NB4 (cell line): ENCODE results near the gene GRM7.

Experiments
- DNase-seq: peaks from one replicate; pipeline ENCODE4 v3.0.0; 2010; ENCODE audit warnings: low read depth
- H3K4me3 ChIP-seq: one replicate; pipeline ENCODE4 v1.5.1; 2011; ENCODE audit warnings: mild to moderate bottlenecking, low read depth, low read length, moderate library complexity
- MYC ChIP-seq: IDR thresholded peaks from 2 replicates; pipeline ENCODE4 v1.6.1; 2011; ENCODE audit warnings: low read depth, low read length
- POLR2A ChIP-seq: IDR thresholded peaks from 2 replicates; pipeline ENCODE4 v1.6.1; 2011; ENCODE audit warnings: mild to moderate bottlenecking; ENCODE audit not compliant: insufficient read length; ENCODE audit errors: extremely low read depth
- TF ChIP-seq, protein P1 (sequence below): IDR thresholded peaks from one replicate; pipeline ENCODE4 v1.5.1; 2012; ENCODE audit warnings: low read depth, low read length
- TF ChIP-seq, protein P2 (sequence below): IDR thresholded peaks from 2 replicates; pipeline ENCODE4 v1.6.1; 2011; ENCODE audit warnings: low read depth, low read length

Gene GRM7

DNA sequence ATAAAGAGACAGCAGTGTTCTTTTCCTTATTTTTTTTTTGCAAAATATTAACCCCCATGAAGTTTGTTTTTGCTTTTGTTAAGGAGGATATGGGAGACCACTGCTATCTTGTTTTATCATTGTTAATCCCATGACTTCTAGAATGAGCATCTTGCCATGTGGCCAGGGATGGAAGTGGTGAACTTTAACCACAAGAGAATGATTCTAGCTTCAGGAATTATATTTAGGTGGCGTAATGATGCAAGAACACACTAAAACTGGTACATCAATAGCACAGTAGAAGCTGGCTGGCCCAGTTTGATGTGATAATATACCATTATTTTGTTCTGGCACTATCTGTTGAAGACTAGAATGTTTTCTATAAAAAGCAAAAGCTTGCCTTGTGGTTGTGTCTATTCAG lies 720.9 kb downstream of the GRM7 start:
- TF ChIP-seq MYC = no peak
- TF ChIP-seq, protein P1, sequence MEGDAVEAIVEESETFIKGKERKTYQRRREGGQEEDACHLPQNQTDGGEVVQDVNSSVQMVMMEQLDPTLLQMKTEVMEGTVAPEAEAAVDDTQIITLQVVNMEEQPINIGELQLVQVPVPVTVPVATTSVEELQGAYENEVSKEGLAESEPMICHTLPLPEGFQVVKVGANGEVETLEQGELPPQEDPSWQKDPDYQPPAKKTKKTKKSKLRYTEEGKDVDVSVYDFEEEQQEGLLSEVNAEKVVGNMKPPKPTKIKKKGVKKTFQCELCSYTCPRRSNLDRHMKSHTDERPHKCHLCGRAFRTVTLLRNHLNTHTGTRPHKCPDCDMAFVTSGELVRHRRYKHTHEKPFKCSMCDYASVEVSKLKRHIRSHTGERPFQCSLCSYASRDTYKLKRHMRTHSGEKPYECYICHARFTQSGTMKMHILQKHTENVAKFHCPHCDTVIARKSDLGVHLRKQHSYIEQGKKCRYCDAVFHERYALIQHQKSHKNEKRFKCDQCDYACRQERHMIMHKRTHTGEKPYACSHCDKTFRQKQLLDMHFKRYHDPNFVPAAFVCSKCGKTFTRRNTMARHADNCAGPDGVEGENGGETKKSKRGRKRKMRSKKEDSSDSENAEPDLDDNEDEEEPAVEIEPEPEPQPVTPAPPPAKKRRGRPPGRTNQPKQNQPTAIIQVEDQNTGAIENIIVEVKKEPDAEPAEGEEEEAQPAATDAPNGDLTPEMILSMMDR = no peak
- TF ChIP-seq, protein P2, sequence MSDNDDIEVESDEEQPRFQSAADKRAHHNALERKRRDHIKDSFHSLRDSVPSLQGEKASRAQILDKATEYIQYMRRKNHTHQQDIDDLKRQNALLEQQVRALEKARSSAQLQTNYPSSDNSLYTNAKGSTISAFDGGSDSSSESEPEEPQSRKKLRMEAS = no peak
- TF ChIP-seq POLR2A = no peak
- H3K4me3 ChIP-seq = no peak overlapping the region
- no peak for DNase-seq

DNA sequence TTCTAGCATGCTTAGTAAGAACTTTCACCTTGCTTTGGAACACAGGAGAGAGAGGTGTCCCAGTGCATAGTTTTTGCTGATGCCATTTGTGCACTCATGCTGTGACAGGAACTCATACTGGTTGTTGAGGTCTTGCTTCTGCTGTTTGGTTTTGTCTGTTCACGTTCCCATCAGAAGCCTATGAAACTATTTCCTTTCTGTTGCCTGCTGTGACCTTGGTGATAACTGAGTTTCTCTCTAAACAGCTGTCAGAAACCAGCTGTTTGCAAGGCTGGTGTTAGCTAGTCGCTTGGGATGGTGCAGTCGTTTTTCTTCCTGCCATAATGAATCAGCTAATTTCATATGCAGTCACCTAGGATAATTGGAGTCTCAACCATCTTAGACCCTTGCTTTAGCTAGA lies 724.1 kb downstream of the GRM7 start:
- H3K4me3 ChIP-seq = no peak overlapping the region
- no peak for DNase-seq
- TF ChIP-seq, protein P1 = no peak
- TF ChIP-seq MYC (no peak), POLR2A (no peak)
- TF ChIP-seq, protein P2 = no peak

DNA sequence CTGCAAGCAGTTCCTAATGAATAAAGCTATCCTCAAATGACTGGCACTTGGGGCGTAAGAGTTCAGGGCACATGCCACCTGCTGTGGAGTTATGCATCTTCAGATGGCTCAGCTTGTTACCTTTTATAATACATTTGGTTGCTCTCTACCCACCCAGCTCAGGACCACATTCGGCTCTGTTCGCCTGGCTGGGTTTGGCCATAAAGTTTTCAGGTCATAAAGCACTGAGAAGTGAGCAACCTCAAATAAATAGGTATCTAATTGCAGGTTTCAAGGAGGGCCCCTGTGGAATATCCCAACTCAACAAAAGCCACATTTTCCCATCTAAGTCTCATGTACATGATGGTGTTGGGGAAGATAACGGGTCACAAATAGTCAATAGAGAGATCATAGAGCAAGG lies 727.3 kb downstream of the GRM7 start:
- no peak for DNase-seq
- TF ChIP-seq, protein P2 = no peak
- TF ChIP-seq MYC = no peak
- TF ChIP-seq, protein P1 = no peak
- no peak for TF ChIP-seq POLR2A
- no peak overlapping the region for H3K4me3 ChIP-seq

DNA sequence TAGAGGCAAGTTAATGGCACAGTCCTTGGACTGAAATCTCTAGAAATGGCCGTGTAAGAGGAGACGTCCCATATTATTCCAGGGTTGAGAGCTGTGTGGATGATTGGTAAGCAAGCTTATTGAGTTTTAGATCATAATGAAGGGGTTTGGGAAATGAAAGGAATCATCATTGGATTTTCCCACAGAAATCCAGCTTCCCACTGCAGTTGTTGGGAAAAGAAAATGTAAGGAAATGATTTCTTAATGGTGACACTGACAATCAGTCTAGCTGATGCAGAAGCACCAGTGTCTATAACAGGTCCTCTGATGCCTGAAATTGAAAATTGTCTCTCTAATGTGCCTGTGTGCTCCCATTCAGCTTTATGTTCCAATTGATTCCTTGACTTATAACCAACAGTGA lies 728.6 kb downstream of the GRM7 start:
- H3K4me3 ChIP-seq = no peak overlapping the region
- TF ChIP-seq POLR2A = no peak
- DNase-seq = no peak

DNA sequence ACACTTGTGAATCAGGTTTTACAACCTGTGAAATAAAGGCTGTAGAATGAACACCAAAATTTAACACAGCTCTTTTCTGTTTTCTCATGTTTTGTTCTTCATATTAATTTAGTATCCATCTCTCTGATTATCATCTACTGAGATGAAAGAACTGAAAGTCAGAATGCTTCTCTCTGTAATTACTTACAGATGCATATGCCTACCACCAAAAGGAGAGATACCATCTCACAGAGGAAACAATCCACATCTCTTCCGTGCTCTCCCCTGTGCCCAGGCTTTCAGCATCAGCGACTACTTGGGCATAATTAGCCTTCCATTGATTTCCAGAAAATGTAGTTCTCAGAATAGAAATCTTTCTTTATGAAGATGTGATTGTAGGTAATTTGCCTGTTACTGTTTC lies 741.4 kb downstream of the GRM7 start:
- no peak overlapping the region for H3K4me3 ChIP-seq
- DNase-seq = no peak
- TF ChIP-seq MYC = no peak
- TF ChIP-seq, protein P2 = no peak
- TF ChIP-seq POLR2A = no peak
- TF ChIP-seq, protein P1 = no peak

DNA sequence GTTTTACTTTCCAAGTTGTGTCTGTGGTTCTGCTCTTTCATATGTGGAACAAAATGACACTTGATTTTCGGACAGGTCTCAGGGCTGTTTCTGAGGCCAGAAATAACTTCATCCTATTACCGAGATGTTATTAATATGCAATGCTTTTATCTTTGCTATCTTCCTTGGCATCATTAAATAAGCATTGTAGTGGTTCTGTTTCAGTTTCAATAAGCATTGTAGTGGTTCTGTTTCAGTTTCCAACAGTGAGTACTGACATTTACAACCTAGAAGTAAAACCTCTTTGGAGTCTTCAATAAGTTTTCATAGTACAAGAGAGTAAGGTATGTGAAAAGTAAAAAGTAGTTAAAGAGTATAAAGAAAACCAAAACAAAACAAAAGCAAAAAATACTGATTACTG lies 746.2 kb downstream of the GRM7 start:
- H3K4me3 ChIP-seq = no peak overlapping the region
- no peak for DNase-seq
- TF ChIP-seq, protein P1 = no peak
- TF ChIP-seq MYC (no peak), POLR2A (no peak)
- TF ChIP-seq, protein P2 = no peak
